Esophagus squamous epithelium (tissue), 4 donors: ENCODE results near the gene STRBP.

Experiments used
- POLR2A ChIP-seq, 4 donors: fragments of 450-650 bp; IDR thresholded peaks; one replicate each; pipeline ENCODE4 v1.6.1; 2017; ENCODE audit warnings: antibody characterized with exemption in 4 of 4, mild to moderate bottlenecking in 4 of 4, moderate library complexity in 3 of 4
- TF ChIP-seq, protein P1 (sequence below), 6 experiments: fragments of 450-650 bp in 4 of 6; fragments of 200-600 bp in 2 of 6; sonication (generic) in 2 of 6; IDR thresholded peaks; one replicate each; pipeline ENCODE4 v1.5.1; 2016 to 2019; ENCODE audit warnings: antibody characterized with exemption in 6 of 6, mild to moderate bottlenecking in 4 of 6, moderate library complexity in 4 of 6

GRCh38 chr9:123312306-123312877 is 44.0 kb upstream of the STRBP start:
- TF ChIP-seq, protein P1, sequence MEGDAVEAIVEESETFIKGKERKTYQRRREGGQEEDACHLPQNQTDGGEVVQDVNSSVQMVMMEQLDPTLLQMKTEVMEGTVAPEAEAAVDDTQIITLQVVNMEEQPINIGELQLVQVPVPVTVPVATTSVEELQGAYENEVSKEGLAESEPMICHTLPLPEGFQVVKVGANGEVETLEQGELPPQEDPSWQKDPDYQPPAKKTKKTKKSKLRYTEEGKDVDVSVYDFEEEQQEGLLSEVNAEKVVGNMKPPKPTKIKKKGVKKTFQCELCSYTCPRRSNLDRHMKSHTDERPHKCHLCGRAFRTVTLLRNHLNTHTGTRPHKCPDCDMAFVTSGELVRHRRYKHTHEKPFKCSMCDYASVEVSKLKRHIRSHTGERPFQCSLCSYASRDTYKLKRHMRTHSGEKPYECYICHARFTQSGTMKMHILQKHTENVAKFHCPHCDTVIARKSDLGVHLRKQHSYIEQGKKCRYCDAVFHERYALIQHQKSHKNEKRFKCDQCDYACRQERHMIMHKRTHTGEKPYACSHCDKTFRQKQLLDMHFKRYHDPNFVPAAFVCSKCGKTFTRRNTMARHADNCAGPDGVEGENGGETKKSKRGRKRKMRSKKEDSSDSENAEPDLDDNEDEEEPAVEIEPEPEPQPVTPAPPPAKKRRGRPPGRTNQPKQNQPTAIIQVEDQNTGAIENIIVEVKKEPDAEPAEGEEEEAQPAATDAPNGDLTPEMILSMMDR (IDR thresholded peaks at IDR 0.05): no peak
- TF ChIP-seq POLR2A (IDR thresholded peaks at IDR 0.05): no peak
